AG09319 (cell line): ENCODE data around the gene PAX2.

Experiments used
- DNase-seq: peaks from one replicate; pipeline ENCODE4 v3.0.0-alpha.2; 2010; ENCODE audit warnings: low read depth; ENCODE audit errors: extremely low read depth
- TF ChIP-seq, protein P1 (sequence below): IDR thresholded peaks from 2 replicates; pipeline ENCODE4 v1.5.1; 2011; ENCODE audit warnings: low read depth, mild to moderate bottlenecking, inconsistent platforms, low read length, moderate library complexity

Gene PAX2

DNA sequence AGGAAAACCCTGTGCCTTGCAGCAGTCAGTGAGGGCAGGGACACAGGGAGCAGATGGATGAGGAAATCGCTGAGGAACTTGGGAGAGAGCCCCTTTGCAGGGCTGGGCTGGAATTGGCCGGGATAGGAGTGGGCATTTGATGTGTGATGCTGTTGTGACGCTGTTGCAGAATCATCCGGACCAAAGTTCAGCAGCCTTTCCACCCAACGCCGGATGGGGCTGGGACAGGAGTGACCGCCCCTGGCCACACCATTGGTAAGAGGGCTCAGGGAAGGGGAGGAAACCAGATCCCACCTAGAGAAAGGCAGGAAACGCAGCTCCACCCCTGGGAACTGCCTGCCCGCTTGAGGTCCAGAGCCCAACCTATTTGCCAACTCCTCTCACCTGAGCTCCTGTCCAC, 33.9 kb downstream of the PAX2 start:
- TF ChIP-seq, protein P1, sequence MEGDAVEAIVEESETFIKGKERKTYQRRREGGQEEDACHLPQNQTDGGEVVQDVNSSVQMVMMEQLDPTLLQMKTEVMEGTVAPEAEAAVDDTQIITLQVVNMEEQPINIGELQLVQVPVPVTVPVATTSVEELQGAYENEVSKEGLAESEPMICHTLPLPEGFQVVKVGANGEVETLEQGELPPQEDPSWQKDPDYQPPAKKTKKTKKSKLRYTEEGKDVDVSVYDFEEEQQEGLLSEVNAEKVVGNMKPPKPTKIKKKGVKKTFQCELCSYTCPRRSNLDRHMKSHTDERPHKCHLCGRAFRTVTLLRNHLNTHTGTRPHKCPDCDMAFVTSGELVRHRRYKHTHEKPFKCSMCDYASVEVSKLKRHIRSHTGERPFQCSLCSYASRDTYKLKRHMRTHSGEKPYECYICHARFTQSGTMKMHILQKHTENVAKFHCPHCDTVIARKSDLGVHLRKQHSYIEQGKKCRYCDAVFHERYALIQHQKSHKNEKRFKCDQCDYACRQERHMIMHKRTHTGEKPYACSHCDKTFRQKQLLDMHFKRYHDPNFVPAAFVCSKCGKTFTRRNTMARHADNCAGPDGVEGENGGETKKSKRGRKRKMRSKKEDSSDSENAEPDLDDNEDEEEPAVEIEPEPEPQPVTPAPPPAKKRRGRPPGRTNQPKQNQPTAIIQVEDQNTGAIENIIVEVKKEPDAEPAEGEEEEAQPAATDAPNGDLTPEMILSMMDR, result no peak
- no peak for DNase-seq

DNA sequence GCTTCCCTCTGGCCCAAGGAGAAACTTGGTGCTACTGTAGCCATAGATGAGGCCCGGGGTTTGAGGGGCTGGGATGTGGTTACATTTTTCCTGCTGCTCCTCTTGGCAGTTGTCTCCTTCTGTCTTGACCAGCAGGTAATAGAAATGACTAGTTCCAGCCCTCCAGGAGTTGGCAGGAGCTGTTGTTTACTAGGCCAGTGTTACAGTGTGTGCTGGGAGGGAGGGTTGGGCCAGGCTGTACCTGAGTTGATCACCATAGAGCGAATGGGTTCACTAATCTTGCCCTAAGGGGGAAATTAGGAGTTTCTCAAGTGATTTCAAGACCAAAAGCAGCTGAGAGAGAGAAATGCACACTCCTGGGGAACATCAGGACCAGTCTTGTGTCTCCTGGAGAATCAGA, 34.9 kb downstream of the PAX2 start:
- DNase-seq, result no peak
- TF ChIP-seq, protein P1, result no peak

DNA sequence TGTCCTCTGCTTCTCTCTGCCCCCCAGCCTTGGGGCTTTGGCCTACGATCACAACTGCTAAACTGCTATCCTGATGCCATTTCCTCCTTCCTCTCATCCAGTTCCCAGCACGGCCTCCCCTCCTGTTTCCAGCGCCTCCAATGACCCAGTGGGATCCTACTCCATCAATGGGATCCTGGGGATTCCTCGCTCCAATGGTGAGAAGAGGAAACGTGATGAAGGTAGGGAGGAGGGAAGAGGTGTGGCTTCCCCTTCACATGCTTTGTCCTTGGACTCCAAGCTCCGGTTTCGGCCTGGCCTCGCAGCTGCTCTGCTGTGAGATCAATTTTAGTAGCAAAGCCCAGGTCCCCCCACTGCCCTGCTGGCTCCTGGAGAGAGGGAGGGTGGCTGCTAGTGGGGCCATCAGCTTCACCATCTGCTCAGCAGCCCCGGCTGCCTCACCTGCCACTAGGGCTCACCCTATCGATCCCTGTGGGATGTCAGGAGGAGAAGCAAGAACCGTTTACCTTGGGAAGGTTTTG, 35.8 kb downstream of the PAX2 start:
- no peak for DNase-seq
- TF ChIP-seq, protein P1, result no peak

DNA sequence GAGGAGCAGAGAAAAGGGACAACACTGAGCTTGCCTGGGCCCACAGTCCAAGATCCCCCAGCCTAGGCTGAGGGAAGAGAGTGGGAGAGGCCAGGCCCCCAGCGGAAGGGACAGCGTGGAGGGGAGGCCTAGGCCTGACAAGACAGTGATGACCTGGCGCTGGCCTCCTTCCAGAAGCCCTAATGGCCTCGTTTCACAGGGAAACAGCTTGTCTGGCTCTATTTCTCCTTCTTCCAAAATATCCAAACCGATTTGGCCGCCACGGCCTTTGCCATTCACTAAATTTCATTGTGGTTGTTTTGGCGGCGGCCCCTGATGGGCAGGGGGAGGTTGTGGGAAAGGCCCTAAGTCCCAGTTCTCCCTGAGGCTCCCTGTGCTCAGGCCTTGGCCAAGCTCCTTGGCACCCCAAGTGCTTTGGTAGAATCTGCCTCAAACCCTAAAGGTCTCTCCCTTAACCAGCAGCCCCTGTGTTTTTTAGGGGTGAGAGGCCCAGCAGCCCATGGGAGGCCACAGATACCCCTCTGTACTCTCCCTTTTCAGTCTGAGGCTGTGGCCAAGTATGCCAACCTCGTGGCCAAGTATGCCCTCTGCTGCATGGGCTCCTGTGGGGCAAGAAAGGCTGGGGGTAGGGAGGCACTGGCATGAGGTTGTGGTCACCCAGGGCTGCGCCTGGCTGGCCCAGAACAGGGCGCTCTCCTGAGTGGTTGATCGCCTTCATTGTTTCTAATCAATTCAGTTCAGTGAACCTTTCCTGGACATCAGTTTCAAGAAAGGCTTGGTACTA, 37.3 kb downstream of the PAX2 start:
- DNase-seq, result no peak
- TF ChIP-seq, protein P1, result no peak

DNA sequence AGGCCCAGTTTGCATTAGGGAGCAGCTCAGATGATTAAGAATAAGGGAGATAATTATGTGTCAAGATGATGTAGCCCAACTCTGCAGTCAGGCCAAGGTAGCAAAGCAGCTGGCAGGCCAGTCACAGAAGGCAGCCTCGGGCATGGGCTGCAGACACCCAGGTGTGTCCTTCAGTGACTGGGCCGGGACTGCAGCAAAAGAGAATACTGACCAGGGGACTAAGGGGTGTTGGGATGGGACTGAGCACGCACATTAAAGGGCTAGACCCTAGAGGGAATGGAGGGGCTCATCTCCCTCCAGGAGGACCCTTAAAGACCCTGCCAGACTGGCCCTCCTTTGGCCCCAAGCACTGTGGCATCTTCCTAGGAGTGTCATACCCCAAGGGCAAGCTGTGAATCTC, 38.7 kb downstream of the PAX2 start:
- TF ChIP-seq, protein P1, result no peak
- DNase-seq, result no peak

DNA sequence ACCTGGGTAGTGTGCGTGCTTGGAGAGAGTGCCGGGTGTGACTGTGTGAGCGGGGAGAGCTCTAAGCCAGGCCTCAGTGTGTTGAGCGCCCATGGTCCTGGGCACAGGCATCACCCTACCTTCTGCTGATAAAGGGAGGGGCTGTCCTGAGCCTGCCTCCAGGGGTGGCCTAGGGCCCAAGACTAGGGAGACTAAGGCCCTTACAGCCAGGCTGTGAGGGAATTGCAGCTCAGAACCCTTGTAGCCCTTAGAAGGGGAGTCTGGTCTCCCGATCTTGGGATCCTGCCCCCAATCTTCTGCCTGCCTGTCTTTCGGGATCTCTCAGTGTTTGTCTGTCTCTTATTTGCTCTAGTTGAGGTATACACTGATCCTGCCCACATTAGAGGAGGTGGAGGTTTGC, 41.2 kb downstream of the PAX2 start:
- TF ChIP-seq, protein P1, result no peak
- no peak for DNase-seq

DNA sequence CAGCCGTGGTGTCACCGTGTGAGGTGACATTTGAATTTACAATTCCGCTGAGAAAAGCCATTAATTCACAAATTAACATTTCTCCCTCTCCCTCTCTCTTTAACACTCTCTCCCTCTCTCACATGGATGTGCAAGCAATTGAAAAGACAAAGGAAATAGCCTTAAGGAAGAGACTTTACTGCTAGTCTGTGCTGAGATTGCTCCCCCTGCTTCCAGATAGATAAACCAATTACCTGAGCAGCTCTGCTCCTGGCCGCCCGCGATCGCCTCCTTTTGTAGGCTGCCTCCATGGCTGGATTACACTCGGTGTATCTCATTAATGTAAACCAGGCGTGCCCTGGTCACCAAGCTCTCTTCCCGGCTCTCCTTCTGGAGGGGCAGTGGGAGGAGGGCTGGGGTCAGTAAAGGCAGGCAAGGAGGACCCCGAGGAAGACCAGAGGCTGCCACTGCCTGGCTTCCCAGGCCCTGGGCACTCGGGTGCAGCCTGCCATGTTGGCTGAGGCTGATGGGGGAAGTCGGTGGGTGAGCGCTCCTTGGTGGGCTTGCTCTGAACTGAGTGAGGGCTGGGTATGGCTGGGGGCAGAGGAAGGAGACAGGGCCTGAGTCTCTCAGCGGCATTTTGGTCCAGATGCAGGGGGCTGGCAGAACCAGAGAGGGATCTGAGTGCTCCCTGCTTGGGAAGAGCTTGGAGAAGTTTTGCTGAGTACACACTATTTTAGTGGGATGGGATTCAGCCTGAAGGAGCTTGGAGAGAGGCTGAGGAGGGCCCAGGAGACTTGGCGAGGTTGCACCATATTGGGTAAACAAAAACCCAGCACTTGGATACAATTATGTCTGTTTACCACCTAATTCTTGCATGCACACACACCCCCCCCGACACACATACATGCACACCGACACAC, 42.9 kb downstream of the PAX2 start:
- DNase-seq, result no peak
- TF ChIP-seq, protein P1, result no peak
